ENCODE data around the gene KIF26A.

The KIF26A gene

DNA sequence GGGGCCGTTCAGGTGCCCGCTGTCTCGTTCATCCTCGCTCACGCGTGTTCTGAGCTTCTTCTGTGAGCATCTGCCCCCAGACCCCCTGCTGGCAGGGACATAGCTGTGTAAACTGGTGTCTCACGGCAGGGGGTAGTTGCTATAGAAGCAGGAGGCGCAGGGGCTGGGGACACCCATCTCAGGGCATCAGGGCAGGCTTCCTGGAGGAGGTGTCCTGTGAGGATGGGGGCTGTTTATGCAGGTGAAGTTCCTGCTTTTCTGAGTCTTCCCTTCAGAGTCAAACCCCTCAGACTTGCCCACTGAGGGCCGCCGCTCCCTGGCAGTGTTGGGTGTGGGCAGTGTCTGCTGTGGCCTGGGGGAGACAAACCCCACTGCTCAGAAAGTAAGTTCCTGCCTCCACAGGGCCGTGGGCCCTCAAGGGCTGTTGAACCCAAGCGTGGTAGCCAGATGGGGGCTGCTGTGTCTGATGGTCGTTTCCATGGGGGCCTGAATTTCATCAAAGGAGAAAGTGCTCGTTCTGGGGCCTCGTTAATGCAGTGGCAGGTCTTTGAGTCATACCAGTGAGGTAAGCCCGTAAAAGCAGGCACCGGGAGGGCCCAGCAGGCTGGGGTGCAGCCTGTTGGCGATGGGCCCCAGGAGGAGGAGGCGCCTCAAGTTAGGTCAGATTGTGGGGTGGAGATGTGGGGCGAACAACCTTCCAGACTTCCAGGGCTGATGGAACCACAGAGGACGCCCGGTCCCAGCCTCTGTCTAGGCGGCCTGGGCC, 23.4 kb downstream of the KIF26A start:
- DNase-seq (ENCODE audit: extremely low read depth, insufficient read length): no peak
- TF ChIP-seq, protein P1, sequence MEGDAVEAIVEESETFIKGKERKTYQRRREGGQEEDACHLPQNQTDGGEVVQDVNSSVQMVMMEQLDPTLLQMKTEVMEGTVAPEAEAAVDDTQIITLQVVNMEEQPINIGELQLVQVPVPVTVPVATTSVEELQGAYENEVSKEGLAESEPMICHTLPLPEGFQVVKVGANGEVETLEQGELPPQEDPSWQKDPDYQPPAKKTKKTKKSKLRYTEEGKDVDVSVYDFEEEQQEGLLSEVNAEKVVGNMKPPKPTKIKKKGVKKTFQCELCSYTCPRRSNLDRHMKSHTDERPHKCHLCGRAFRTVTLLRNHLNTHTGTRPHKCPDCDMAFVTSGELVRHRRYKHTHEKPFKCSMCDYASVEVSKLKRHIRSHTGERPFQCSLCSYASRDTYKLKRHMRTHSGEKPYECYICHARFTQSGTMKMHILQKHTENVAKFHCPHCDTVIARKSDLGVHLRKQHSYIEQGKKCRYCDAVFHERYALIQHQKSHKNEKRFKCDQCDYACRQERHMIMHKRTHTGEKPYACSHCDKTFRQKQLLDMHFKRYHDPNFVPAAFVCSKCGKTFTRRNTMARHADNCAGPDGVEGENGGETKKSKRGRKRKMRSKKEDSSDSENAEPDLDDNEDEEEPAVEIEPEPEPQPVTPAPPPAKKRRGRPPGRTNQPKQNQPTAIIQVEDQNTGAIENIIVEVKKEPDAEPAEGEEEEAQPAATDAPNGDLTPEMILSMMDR (IDR thresholded peaks at IDR 0.05; ENCODE audit: insufficient read depth, low read length, poor library complexity, severe bottlenecking): no peak
- H3K27me3 ChIP-seq (replicated peaks; ENCODE audit: control insufficient read depth, insufficient read depth, low read length): no peaks in the 10 kb centered on the region; the same call in 1 of the 2 replicates
- H3K36me3 ChIP-seq (ENCODE audit: control insufficient read depth, insufficient read depth, low read length): no peaks in the 10 kb centered on the region
- H3K4me3 ChIP-seq (replicated peaks; ENCODE audit: low read depth, low read length): no peak overlapping the region

DNA sequence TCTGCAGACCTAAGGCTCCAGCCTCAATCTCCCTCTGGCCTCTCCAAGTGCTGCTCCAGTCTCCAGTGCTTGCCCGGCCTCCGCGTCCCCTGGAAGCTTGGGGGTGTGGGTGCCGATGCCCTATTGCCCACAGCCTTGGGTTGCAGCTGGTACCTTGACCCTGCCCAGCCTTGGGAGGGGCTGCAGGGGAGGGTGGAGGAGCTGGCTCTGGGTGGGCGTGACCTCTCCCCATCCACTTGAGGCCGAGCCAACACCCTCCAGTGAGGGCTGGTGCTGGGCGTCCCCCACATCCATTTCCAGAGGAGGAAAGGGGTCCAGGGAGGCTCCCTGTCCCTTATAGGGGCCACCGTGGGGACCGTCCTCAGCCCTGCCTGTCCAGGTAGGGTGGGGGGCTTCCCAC, 24.1 kb downstream of the KIF26A start:
- H3K36me3 ChIP-seq (ENCODE audit: control insufficient read depth, insufficient read depth, low read length): no peaks in the 10 kb centered on the region
- H3K4me3 ChIP-seq (replicated peaks; ENCODE audit: low read depth, low read length): no peak overlapping the region
- H3K27me3 ChIP-seq (replicated peaks; ENCODE audit: control insufficient read depth, insufficient read depth, low read length): no peaks in the 10 kb centered on the region; the same call in 1 of the 2 replicates
- DNase-seq (ENCODE audit: extremely low read depth, insufficient read length): no peak
- TF ChIP-seq, protein P1 (IDR thresholded peaks at IDR 0.05; ENCODE audit: insufficient read depth, low read length, poor library complexity, severe bottlenecking): no peak

DNA sequence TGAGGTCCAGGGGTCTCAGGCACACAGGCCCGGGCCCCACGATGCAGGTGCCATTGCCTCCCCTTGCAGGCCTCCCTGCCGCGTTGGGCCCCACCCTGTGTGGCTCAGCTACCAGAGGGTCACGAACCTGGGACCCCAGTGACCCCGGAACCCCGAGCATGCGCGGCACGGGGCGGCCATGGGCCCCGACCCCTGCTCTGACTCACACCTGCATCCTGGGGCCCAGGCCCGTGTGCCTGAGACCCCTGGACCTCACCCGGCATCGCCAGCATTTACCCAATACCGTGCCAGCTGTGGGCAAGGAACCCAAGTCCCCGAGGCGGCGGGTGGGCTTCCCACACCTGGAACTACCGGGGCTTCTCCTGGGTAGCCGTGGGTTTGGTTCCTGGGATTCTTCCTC, 25.2 kb downstream of the KIF26A start:
- H3K27me3 ChIP-seq (replicated peaks; ENCODE audit: control insufficient read depth, insufficient read depth, low read length): no peaks in the 10 kb centered on the region; the same call in 1 of the 2 replicates
- no peak for DNase-seq (ENCODE audit: extremely low read depth, insufficient read length)
- no peak overlapping the region for H3K4me3 ChIP-seq (replicated peaks; ENCODE audit: low read depth, low read length)
- no peaks in the 10 kb centered on the region for H3K36me3 ChIP-seq (ENCODE audit: control insufficient read depth, insufficient read depth, low read length)
- TF ChIP-seq, protein P1 (IDR thresholded peaks at IDR 0.05; ENCODE audit: insufficient read depth, low read length, poor library complexity, severe bottlenecking): no peak

DNA sequence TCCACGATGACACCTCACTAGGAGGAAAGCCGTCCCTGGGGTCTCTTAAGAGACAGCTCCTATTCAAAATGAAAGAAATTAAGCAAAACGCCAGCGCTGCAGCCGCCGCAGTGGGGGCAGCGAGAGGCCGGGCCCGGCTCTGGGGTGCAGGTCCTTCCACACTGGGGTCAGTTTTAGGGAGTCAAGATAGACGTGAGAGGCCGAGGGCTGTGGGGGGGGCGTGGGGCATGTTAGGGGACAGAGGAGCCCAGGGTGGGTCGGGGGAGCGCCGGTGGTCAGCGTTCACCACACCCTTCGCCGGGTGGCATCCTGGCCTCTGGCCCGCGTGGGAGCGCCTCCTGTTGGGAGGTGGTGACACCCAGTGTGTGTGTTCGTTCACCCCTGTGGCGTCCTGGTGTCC, 25.7 kb downstream of the KIF26A start:
- no peak for DNase-seq (ENCODE audit: extremely low read depth, insufficient read length)
- Histone ChIP-seq H3K4me3 (replicated peaks; ENCODE audit: low read depth, low read length) (no peak overlapping the region), H3K36me3 (ENCODE audit: control insufficient read depth, insufficient read depth, low read length) (no peaks in the 10 kb centered on the region), H3K27me3 (replicated peaks; ENCODE audit: control insufficient read depth, insufficient read depth, low read length) (no peaks in the 10 kb centered on the region; the same call in 1 of the 2 replicates)
- TF ChIP-seq, protein P1 (IDR thresholded peaks at IDR 0.05; ENCODE audit: insufficient read depth, low read length, poor library complexity, severe bottlenecking): no peak

DNA sequence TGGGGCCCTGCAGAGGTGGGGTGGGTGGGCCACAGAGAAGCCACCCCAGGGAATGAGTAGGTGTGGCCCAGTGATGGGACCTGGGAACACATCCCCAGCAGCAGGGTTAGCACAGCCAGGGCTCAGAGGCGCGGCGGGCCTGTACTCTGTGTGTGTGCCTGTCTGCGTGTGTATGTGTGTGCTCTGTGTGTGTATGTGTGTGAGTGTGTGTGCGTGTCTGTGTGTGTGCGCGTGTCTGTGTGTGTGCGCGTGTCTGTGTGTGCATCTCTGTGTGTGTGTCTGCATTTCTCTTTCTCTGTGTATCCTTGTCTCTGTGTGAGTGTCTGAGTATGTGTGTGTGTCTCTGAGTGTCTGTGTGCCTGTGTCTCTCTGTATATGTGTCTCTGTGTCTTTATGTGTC, 26.1 kb downstream of the KIF26A start:
- H3K36me3 ChIP-seq (ENCODE audit: control insufficient read depth, insufficient read depth, low read length): no peaks in the 10 kb centered on the region
- DNase-seq (ENCODE audit: extremely low read depth, insufficient read length): no peak
- no peaks in the 10 kb centered on the region; the same call in 1 of the 2 replicates for H3K27me3 ChIP-seq (replicated peaks; ENCODE audit: control insufficient read depth, insufficient read depth, low read length)
- no peak overlapping the region for H3K4me3 ChIP-seq (replicated peaks; ENCODE audit: low read depth, low read length)
- TF ChIP-seq, protein P1 (IDR thresholded peaks at IDR 0.05; ENCODE audit: insufficient read depth, low read length, poor library complexity, severe bottlenecking): no peak
